Fibroblast of pulmonary artery (primary cell): ENCODE data around the gene LTBP3.

ENCODE experiments used
- DNase-seq: peaks from one replicate; pipeline ENCODE4 v3.0.0-alpha.2; 2010; ENCODE audit warnings: low read depth
- H3K4me3 ChIP-seq: replicated peaks from 2 replicates; pipeline ENCODE4 v1.5.1; 2011; ENCODE audit warnings: low read depth, mild to moderate bottlenecking, control low read depth, low read length, moderate library complexity
- TF ChIP-seq, protein P1 (sequence below): IDR thresholded peaks from 2 replicates; pipeline ENCODE4 v1.5.1; 2011; ENCODE audit warnings: mild to moderate bottlenecking, control low read depth, low read length, inconsistent platforms; ENCODE audit errors: missing control alignments

LTBP3 gene

DNA sequence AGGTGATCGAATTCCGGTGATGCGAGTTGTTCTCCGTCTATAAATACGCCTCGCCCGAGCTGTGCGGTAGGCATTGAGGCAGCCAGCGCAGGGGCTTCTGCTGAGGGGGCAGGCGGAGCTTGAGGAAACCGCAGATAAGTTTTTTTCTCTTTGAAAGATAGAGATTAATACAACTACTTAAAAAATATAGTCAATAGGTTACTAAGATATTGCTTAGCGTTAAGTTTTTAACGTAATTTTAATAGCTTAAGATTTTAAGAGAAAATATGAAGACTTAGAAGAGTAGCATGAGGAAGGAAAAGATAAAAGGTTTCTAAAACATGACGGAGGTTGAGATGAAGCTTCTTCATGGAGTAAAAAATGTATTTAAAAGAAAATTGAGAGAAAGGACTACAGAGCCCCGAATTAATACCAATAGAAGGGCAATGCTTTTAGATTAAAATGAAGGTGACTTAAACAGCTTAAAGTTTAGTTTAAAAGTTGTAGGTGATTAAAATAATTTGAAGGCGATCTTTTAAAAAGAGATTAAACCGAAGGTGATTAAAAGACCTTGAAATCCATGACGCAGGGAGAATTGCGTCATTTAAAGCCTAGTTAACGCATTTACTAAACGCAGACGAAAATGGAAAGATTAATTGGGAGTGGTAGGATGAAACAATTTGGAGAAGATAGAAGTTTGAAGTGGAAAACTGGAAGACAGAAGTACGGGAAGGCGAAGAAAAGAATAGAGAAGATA, 59.0 kb downstream of the LTBP3 start, which contains the start of gene MALAT1:
TSS of gene MALAT1 (plus strand) at position 69 of the 736 bp plus-strand sequence.
- TF ChIP-seq, protein P1, sequence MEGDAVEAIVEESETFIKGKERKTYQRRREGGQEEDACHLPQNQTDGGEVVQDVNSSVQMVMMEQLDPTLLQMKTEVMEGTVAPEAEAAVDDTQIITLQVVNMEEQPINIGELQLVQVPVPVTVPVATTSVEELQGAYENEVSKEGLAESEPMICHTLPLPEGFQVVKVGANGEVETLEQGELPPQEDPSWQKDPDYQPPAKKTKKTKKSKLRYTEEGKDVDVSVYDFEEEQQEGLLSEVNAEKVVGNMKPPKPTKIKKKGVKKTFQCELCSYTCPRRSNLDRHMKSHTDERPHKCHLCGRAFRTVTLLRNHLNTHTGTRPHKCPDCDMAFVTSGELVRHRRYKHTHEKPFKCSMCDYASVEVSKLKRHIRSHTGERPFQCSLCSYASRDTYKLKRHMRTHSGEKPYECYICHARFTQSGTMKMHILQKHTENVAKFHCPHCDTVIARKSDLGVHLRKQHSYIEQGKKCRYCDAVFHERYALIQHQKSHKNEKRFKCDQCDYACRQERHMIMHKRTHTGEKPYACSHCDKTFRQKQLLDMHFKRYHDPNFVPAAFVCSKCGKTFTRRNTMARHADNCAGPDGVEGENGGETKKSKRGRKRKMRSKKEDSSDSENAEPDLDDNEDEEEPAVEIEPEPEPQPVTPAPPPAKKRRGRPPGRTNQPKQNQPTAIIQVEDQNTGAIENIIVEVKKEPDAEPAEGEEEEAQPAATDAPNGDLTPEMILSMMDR, result no peak
- DNase-seq, result peak; percentile 97
- peak within 1 kb of the TSS; percentile 89 for H3K4me3 ChIP-seq

DNA sequence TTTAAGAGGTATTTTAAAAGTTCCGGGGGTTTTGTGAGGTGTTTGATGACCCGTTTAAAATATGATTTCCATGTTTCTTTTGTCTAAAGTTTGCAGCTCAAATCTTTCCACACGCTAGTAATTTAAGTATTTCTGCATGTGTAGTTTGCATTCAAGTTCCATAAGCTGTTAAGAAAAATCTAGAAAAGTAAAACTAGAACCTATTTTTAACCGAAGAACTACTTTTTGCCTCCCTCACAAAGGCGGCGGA, 59.5 kb downstream of the LTBP3 start:
- TF ChIP-seq, protein P1, result no peak
- DNase-seq, result no peak
- H3K4me3 ChIP-seq, result peak overlapping the region; percentile 89

DNA sequence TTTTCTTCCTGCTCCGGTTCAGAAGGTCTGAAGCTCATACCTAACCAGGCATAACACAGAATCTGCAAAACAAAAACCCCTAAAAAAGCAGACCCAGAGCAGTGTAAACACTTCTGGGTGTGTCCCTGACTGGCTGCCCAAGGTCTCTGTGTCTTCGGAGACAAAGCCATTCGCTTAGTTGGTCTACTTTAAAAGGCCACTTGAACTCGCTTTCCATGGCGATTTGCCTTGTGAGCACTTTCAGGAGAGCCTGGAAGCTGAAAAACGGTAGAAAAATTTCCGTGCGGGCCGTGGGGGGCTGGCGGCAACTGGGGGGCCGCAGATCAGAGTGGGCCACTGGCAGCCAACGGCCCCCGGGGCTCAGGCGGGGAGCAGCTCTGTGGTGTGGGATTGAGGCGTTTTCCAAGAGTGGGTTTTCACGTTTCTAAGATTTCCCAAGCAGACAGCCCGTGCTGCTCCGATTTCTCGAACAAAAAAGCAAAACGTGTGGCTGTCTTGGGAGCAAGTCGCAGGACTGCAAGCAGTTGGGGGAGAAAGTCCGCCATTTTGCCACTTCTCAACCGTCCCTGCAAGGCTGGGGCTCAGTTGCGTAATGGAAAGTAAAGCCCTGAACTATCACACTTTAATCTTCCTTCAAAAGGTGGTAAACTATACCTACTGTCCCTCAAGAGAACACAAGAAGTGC, 60.0 kb downstream of the LTBP3 start:
- peak; percentile 79 for DNase-seq

DNA sequence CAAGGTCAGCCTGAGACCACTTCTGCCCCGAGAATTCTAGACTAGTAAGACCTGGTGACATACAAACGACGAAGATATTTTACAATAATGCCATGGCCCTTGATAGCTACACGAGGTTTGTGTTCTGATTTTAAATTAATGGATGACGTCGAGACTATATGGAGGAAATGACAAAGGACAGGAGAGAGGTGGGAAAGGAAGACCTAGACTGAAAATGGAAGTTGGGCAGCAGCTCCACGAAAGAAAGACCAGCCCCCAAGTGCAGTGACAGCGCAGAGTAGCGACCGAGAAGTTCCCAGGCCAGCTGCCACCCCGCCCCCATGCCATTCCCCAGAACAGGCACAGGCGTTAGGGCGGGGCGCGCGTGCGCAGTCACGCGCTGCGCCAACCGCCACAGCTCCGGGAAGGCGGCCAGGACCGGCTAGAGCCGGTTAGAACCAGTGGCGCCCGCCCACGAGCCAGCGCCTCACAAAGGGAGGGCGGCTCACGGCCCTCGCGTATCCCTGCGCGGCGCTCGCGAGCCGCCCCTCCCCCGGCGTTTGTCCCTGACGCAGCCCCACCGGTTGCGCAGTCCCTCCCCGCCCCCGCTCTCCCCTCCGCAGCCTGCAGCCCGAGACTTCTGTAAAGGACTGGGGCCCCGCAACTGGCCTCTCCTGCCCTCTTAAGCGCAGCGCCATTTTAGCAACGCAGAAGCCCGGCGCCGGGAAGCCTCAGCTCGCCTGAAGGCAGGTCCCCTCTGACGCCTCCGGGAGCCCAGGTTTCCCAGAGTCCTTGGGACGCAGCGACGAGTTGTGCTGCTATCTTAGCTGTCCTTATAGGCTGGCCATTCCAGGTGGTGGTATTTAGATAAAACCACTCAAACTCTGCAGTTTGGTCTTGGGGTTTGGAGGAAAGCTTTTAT, 60.8 kb downstream of the LTBP3 start:
- DNase-seq, result peak; percentile 99
- TF ChIP-seq, protein P1, result peak; percentile 4
- peak overlapping the region; percentile 89 for H3K4me3 ChIP-seq

More for the DNA sequence above, 60.0 kb downstream of the LTBP3 start:
- TF ChIP-seq, protein P1, result no peak
- H3K4me3 ChIP-seq, result peak overlapping the region; percentile 89

DNA sequence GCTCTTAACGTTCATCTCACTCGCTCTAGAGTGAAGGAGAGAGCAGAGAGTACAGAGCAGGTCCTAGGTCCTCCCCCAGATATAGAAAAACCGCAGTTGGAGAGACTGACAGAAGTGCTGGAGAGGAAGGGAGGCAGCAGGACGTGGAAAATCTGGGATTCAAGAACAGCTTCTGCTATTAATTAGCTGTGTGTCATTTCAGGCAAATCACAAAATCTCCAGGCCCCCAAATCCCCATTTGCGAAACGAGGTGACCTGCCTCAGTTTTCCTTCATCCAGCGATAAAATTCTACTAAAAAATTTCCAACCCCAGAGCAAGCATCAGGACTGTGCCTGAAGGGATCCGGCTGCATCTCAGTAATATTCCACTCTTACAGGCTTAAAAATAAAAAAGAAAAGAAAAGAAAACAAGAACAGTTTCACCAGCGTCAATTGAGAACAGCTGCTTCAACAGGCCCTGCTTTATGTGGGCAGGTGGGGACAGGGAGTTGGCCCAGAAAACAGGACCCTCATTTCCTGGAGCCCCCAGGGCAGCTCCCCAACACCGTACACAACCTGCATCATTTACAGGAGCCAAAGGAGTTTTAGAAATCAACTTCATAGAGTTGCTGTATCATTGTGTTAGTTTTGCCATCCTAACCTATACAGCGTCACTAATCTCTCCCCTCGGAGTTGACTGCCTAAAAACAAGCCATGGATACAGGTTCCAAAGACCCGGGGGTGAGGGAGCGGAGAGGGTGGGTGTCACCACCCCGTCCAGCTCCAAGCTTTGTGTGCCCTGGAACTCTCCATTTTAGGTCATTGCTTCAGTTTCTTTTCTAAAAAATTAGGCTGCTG, 61.6 kb downstream of the LTBP3 start:
- peak overlapping the region; percentile 38 for H3K4me3 ChIP-seq
- TF ChIP-seq, protein P1, result no peak

More for the DNA sequence above, 61.6 kb downstream of the LTBP3 start:
- DNase-seq, result peak; percentile 57
